ENCODE results near the gene PLBD1.

The PLBD1 gene, protein sequence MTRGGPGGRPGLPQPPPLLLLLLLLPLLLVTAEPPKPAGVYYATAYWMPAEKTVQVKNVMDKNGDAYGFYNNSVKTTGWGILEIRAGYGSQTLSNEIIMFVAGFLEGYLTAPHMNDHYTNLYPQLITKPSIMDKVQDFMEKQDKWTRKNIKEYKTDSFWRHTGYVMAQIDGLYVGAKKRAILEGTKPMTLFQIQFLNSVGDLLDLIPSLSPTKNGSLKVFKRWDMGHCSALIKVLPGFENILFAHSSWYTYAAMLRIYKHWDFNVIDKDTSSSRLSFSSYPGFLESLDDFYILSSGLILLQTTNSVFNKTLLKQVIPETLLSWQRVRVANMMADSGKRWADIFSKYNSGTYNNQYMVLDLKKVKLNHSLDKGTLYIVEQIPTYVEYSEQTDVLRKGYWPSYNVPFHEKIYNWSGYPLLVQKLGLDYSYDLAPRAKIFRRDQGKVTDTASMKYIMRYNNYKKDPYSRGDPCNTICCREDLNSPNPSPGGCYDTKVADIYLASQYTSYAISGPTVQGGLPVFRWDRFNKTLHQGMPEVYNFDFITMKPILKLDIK

DNA sequence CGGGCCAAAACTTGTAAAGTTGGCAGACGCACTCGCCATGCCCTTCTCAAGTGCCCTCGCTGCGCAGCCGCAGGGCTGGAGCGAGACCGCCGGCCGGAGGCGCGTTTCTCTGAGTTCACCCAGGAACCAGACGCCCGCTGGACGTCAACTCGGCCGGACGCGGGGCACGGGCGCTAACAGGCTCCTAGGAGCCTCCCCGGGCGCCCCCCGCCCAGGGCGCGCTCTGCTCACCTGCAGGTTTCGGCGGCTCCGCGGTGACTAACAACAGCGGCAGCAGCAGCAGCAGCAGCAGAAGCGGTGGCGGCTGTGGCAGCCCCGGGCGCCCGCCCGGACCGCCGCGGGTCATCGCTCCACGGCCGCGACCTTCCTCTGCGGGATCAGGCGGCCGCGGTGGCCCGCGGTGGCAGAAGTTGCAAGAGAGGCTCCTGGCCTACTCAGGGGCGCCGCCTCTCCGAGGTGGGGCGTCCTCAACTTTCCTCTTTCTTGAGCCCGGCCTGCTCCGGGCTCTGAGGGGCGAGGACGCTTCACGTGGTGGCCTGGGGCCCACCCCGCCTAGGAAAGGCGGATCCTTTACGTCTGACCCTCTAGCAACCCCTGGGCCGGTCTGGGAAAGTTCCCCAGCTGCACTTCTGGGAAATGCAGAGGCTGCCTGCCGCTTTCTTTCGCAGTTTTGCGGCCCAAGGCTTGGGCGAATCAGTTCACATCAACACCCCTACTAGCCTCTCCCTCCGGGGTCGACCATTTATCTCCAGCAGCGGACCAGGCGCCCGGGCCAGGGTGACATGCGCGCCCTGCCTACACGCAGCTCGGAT lies at the start of gene PLBD1:
Gene PLBD1 (minus strand): TSS at position 533 of the 812 bp plus-strand sequence. CDS start 187 bp downstream, at position 346.
- peak; percentile 13 for DNase-seq (ENCODE audit: low read depth)

DNA sequence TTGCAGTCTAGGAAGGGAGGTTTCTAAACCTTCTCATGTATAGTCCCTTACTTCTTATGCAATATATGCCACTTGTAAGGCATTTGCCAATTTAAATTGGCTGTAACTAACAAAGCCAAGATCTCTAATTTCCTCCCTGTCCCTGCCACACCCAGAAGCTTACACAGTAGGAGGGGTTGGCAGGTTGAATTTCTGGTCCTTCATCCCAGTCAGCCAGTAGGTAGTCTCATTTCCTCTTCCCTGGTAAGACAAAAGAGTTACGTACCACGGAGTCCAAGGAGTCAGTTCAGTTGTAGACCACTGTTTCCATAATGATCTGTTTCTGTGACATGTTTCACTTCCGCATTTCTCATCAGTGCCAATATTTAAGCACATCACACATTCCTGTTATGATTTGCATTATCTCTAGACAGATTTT lies 47.0 kb upstream of the PLBD1 start:
- DNase-seq (ENCODE audit: low read depth) = no peak

DNA sequence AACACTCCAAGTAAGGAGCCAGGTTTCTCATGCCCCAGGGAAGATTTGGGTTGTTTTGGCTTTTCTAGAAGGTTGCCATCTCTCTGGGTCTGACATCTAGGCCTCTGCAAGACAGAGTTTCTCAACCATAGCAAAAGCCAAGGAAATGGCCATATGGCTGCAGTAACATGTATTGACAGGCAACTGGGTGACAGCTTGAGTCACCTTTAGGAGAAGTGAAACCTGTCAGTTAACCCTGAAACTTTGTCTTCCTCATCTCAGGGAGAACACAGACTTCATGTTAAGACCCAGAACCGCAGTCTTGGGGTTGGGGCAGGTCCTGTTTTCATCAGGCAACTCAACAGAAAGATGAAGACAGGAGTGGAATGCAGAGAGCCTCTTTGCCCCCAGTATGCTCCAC lies 46.0 kb upstream of the PLBD1 start:
- DNase-seq (ENCODE audit: low read depth) = no peak

DNA sequence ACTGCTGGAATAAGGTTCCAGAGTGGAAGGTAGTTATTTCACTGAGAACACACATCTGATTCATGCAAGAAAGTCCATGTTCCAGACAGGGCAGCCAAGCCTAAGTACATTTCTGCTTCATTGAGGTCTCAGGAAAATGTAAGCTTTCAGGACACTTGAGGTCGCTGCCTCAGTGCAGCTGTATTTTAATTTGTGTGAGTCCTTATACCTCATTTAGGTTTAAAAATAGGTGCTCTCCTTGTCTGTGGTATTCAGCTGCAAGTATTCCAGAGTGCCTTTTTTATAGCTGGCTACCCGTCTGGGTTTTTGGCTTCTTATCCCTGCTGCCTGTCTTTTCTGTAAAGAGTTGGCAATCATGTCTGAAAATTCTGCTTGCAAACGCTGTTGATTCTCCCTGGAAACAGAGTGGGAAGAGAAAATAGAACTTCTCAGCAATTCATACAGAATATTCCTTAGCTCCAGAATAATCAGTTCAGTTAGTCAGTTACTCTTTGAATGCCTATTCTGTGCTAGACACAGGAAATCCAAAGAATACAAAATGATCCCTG lies 45.3 kb upstream of the PLBD1 start:
- DNase-seq (ENCODE audit: low read depth) = no peak

DNA sequence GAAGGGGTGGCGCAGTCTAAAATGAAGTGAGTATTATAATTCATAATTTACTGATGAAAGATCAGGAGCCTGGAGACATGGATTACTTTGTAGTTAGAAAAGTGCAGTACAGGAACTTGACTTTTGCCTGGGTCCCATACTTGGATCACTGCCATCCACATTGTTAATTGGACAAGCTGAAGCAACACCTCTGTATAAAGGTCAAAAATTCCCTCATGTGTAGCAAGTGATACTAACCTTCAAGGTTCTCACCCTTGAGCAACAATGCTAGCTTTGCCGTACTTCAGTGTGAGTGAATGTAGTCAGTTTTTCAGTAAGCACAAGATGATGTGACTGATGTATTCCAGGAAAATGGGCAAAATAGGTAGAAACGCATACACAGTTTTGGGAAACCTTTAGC lies 44.6 kb upstream of the PLBD1 start:
- no peak for DNase-seq (ENCODE audit: low read depth)

DNA sequence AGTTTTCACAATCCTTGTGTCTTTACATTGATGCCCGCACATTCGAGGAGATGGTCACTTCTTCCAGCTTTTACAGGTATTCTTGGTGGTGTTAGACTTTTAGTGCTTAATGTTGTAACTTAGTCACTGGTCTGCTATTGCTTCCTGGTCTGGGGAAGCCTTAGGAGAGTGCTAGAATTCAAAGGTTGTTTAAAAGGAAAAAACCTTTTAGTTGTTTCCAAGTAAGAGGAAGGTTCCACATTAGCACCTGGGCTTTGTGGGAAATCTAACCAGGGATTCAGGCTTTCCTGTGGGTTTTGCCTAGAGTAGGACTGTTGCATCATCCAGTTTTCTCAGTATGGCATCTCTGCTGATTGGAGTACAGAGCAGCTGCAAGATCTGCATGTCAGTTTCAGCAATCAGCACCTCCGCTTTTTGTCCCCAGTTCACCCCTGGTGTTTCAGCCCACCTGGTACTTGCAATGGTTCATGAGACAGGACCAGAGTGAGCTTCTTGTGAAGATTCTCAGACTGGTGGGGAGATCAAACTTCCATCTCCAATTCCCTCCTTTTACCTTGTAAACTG lies 44.0 kb upstream of the PLBD1 start:
- no peak for DNase-seq (ENCODE audit: low read depth)

DNA sequence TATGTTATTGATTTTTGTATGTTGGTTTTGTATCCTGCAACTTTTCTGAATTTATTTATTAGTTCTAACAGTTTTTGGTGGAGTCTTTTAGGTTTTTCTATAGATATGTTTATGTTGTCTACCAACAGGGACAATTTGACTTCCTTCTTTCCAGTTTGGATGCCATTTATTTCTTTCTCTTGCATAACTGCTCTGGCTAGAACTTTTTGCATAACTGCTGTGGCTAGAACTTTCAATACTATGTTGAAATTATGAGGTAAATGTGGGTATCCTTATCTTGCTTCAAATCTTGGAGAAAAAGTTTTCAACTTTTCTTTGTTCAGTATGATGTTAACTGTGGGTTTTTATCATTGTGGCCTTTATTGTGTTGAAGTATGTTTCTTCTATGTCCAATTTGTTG lies 39.9 kb upstream of the PLBD1 start:
- DNase-seq (ENCODE audit: low read depth) = no peak

DNA sequence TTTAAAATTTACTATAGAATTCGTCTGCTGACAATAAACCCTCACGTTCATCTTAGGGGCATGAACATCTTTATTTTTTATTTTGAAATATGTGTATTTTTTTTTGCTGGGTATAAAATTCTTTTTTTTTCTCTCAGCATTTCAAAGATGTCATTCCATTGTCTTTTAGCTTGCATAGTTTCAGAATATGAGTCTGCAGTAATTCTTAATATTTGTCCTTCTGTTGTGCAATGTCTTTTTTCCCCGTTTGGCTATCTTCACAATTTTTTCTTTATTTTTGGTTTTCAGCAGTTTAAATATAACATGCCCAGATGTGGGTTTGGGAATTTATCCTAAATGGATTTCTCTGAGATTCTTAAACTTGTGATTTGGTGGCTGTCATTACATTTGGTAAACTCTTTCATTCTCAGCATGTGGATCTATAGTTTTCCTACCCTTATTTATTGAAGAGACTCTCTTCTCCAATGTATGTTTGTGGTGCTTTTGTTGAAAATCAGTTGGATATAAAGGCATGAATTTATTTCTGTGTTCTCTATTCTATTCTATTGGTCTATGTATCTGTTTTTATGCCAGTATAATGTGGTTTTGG lies 37.8 kb upstream of the PLBD1 start:
- no peak for DNase-seq (ENCODE audit: low read depth)

DNA sequence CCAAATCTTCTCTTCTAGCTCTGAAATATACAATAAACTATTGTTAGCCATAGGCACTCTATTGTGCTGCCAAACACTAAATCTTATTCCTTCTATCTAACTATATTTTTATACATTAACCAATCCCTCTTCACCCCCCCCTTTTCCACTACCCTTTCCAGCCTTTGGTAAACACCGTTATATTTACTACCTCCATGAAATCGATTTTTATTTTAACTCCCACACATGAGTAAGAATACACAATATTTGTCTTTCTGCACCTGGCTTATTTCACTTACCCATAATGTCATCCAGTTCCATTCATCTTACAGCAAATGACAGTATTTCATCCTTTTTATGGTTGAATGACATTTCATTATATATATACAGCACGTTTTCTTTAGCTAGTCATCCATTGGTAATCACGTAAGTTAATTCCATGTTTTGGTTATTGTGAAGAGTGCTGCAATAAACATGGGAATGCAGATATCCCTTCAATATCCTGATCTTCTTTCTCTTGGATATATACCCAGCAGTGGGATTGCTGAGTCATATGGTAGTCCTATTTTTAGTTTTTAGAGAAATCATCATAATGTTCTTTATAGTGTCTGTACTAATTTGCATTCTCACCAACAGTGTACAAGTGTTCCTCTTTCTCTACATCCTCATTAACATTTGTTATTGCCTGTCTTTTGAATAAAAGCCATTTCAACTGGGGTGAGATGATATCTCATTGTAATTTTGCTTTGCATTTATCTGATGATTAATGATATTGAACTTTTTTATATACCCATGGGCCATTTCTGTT lies 34.2 kb upstream of the PLBD1 start:
- no peak for DNase-seq (ENCODE audit: low read depth)

DNA sequence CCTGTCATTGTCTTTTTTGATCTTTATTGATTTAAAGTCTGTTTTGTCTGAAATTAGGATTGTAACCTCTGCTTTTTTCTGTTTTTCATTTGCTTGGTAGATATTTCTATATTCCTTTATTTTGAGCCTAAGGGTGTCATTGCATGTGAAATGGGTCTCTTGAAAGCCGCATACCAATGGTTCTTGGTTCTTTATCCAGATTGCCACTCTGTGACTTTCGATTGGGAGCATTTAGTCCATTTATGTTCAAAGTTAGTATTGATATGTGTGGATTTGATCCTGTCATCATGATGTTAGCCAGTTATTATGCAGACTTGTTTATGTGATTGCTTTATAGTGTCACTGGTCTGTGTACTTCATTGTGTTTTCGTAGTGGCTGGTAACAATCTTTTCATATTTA lies 29.8 kb upstream of the PLBD1 start:
- no peak for DNase-seq (ENCODE audit: low read depth)

DNA sequence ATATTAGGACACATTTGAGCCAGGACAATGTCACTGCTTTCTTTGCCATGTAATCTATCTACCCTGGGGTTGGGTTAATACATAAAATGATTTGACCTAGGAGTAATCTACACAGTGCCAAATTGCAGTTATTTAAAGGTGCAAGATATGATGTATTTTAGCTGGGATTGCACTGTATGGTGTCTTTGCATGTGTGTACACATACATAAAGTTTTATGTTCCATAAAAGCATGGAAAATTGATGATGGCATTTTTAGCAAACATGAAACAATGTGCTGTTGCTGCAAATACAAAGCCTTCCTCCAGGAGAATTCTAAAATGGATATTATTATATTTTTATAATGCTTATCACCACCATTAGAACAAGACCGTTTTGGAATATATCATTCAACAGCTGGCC lies 24.0 kb upstream of the PLBD1 start:
- DNase-seq (ENCODE audit: low read depth) = no peak

DNA sequence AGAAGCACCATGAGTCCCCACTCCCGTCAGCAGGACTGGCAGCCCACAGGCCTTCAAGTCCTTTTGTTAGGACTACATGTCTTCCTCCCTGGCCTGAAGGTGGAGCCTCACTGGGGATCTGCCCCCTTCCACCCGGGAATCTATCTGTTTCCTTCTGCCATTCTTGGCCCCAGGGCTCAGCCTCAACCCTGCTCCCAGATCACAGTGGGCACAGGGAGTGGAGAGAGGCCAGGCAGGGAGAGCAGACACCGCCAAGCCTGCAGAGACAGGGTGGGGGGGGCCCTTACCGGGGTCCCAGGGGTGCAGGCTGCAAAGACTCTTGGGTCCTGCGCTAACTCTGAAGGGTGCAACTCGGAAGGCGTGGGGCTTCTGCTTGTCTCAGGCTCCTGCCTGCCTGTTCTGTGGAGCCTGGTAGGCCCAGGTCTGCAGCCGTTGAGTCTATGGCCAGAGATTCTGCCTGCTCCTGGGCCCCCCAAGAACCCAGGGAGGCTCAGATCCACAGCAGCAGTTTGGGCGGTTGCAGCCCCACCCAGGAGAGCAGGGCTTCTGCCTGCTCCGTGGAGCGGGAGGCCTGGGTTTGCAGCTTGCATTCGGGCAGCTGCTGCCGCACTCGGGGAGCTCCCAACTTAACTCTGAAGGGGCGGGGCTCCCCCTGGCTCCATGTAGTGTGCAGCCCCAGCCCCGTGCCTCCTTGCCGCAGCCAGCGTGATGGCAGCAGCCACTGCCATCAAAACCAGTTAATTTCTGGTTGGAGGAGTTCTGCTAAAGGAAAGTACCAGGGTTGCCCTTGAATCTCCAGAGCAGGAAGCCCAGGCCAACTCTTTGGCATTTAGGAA lies 21.7 kb upstream of the PLBD1 start:
- DNase-seq (ENCODE audit: low read depth) = no peak

DNA sequence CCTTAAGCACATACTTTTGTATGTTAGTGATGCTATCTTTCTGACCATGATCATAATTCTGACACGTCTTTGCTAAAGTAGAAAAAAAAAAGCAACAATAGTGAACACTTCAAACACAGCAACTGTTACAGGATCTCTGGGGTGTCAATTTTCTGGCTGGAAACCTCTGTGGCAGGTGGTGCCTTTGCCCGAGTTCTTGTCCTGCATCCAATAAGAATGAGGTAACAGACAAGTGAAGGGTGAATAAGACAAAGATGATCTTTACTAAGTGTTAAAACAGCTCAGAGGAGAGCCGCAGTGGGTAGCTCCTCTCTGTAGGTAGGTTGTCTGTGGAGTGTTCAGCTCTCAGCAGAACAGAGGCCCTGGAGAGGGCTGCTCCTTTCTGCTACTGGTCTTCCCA lies 20.9 kb upstream of the PLBD1 start:
- DNase-seq (ENCODE audit: low read depth) = no peak

DNA sequence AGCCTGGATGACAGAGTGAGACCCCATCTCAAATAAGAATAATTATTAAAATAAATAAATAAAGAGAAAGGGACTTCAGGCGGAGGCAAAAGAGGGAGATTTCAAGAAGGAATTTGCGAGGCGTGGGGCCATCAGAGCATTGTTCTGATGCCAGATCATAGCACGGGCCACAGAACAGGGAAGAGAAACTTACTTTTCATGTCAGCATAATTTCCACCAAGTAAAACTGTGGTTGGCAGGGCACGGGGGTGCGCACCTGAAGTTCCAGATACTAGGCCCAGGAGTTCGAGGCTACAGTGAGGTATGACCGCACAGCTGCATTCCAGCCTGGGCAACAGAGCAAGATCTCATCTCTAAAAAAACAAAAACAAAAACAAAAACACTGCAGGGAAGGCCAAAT lies 11.0 kb upstream of the PLBD1 start:
- DNase-seq (ENCODE audit: low read depth) = no peak

DNA sequence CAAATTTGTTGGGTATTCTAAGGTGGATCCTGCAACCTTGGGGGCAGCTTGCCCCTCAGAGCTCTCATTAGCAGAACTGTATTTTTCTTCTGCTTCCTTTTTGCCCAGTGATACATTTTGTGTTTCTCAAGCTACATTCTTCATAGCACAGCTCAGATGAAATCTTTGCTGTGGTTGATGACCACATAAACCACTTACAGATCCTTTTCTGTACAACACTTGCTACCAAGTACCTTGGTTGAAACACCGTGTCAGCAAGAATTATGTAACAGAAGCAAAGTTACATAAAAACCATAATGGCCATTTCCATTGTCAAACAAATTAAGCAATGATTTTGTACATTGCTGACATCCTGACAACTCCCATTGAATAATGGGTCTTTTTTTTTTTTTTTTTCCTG lies 9.7 kb upstream of the PLBD1 start:
- DNase-seq (ENCODE audit: low read depth) = no peak

DNA sequence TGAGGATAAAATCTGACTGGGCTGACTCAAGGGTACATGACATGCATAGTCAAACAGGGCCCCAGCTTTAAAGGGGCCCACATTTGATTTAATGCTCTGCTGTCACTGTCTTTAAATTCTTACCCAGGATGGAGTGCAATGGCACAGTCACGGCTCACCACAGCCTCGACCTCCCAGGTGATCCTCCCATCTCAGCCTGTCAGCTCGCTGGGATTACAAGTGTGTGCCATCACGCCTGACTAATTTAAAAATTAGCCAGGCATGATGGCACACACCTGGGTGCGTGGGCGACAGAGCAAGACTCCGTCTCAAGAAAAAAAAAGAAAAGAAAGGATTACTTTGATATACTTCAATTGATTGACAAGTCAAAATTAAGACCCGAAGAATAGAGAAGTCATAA lies 9.2 kb upstream of the PLBD1 start:
- no peak for DNase-seq (ENCODE audit: low read depth)

DNA sequence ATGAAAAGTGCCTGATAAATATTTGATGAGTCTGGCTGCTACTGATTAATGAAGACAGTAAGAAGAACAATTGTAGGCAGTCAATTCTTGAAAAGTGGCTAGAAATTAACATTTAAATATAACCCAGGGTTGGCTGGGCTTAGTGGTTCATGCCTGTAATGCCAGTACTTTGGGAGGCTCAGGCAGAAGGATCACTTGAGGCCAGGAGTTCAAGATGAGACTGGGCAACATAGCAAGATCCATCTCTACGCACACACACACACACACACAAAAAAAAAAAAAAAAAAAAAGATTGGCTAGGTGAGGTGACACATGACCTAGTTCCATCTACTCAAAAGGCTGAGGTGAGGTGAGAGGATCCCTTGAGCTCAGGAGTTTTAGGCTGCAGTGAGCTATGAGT lies 7.9 kb upstream of the PLBD1 start:
- no peak for DNase-seq (ENCODE audit: low read depth)

DNA sequence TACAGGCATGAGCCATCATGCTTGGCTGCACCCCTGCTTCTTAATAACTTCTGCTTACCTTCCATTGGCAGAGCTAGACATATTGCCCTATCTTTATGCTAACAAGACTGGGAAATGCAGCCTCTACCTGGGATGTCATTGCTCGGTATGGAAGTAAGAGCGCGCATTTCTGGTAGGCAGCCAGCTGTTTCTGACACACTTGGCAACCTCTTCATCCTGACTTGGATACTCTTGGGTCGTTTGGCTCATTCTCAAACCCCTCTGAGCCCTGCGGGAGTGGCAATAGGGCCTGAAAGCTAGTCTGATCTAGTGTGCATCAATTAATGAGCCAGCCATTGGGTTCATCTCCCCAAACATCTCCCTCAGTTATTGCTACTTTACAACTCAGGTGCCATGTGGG lies 5.4 kb upstream of the PLBD1 start:
- DNase-seq (ENCODE audit: low read depth) = no peak

DNA sequence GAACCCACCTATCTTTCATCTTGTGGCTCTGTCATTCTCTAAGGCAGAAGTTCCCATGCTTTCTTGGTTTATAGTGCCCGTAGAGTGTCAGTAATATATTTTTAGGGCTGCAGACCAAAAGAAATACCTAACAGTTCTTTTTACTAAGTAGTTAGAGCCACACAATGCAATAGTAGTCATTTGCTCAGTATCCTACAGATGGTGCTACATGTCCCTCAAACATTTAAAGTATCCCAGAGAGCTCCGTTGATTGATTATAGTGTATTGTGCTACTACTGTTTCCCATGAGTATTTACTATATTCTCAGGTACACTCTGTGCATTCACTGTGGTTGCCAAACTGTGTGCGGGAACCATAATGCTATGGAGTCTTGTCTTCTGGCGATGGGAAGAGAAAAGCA lies 4.7 kb upstream of the PLBD1 start:
- no peak for DNase-seq (ENCODE audit: low read depth)

DNA sequence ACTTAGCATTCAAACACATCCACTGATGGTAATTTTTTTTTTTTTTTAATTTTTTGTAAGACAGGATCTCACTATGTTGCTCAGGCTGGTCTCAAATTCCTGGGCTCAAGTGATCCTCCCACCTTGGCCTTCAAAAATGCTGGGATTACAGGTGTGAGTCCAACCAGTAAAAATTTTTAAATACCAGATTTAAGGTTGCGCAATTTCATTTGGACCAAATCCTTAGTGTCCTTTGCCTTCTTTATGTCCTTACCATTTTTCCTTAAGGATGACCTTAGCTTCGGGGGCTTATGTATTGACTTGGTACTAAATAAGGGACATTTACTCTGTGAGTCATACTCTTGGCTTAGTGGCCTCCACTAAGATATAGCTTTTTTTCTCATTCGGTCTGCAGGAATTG lies 4.1 kb upstream of the PLBD1 start:
- DNase-seq (ENCODE audit: low read depth) = no peak
